Measurements from ENCODE around the gene ANXA3.
"Not testable (repeated sequence)": the region's sequence is repeated elsewhere in the genome, so short reads cannot be mapped to it uniquely, and the experiment has no call there.

The ANXA3 gene

GRCh38 chr4:78542373-78542772 is 9.2 kb upstream of the ANXA3 start:
- DNase-seq (ENCODE audit: extremely low read depth in 1 of 2, low read depth in 1 of 2), result no peak

GRCh38 chr4:78543424-78544125 is 8.0 kb upstream of the ANXA3 start:
- DNase-seq (ENCODE audit: extremely low read depth in 1 of 2, low read depth in 1 of 2), result no peak

DNA sequence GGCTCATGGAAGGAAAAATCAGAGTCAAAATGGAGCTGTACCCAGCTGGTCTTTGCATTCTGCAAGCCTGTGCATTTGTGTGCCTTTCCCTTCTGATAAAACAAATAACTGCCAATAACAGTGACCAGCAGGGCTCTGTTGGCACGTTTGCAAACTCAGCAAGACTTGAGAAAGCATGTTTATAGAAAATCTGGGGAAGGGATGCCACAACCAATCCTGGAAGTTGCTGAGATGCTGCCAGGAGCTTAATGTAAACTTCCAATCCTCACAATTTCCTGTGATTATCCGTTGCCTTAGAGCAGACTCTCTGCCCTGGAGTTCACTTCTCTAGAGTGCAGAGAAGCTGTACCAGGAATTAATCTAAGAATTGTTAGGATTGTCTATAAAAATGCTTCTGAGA is 6.9 kb upstream of the ANXA3 start:
- no peak for DNase-seq (ENCODE audit: extremely low read depth in 1 of 2, low read depth in 1 of 2)

GRCh38 chr4:78545275-78546246 is 6.0 kb upstream of the ANXA3 start:
- DNase-seq (ENCODE audit: extremely low read depth in 1 of 2, low read depth in 1 of 2), result no peak

GRCh38 chr4:78547899-78548298 is 3.7 kb upstream of the ANXA3 start:
- not testable (repeated sequence) for DNase-seq (ENCODE audit: extremely low read depth in 1 of 2, low read depth in 1 of 2)

DNA sequence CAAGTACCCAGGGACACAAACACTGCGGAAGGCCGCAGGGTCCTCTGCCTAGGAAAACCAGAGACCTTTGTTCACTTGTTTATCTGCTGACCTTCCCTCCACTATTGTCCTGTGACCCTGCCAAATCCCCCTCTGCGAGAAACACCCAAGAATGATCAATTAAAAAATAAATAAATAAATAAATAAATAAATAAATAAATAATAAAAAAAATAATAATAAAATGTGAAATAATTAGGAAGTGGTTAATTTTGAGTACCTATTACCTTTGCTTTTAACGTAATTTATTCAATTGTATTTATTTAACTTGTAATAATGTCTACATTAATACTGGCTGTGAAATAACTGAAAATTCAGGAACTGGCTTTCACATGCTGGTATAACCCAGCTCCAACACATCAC is 2.7 kb upstream of the ANXA3 start:
- not testable (repeated sequence) for DNase-seq (ENCODE audit: extremely low read depth in 1 of 2, low read depth in 1 of 2)

- no peak for DNase-seq (ENCODE audit: extremely low read depth in 1 of 2, low read depth in 1 of 2)
Observed at GRCh38 chr4:78552389-78553042, 946 bp downstream of the ANXA3 start.

DNA sequence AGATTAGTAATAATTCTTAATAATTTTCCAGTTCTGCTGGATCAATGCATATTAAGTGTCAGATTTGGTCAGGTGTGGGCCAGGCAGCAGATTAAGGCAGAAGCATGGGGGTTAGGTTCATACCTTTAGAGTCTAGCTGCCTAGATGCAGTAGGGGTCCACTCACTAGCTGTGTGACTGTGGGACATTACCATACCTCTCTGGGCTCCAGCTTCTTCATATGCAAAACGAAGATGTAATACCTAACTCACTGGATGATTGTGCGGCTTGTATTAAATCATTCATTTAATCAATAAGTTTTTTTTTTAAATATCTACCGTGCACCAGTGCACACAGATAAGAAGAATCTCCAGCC is 1.4 kb downstream of the ANXA3 start:
- no peak for DNase-seq (ENCODE audit: extremely low read depth in 1 of 2, low read depth in 1 of 2)

GRCh38 chr4:78553529-78554060 is 2.0 kb downstream of the ANXA3 start:
- DNase-seq (ENCODE audit: extremely low read depth in 1 of 2, low read depth in 1 of 2), result no peak

- DNase-seq (ENCODE audit: extremely low read depth in 1 of 2, low read depth in 1 of 2), result no peak
Observed at GRCh38 chr4:78556665-78557064, 5.1 kb downstream of the ANXA3 start.

- no peak for DNase-seq (ENCODE audit: extremely low read depth in 1 of 2, low read depth in 1 of 2)
Observed at GRCh38 chr4:78557841-78558240, 6.3 kb downstream of the ANXA3 start.

DNA sequence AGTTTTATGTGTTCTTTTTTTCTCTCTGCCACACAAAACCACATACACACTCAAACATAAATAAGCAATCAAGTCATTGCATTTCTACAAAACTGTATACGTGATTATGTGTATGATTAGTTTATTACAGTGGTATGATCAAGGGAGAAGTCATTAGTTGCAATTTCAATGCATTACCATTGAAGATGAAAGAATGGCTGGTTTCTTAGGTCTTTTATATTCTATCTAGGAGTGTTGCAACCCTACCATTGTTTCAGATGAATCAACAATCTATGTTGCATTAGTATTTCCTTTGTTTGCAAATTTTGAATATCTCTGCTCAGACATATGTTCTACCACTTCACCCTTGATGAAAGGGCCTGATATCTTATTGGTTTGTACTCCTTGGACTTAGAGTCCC is 6.8 kb downstream of the ANXA3 start:
- DNase-seq (ENCODE audit: extremely low read depth in 1 of 2, low read depth in 1 of 2), result no peak

GRCh38 chr4:78560296-78560963 is 8.9 kb downstream of the ANXA3 start:
- DNase-seq (ENCODE audit: extremely low read depth in 1 of 2, low read depth in 1 of 2), result no peak

DNA sequence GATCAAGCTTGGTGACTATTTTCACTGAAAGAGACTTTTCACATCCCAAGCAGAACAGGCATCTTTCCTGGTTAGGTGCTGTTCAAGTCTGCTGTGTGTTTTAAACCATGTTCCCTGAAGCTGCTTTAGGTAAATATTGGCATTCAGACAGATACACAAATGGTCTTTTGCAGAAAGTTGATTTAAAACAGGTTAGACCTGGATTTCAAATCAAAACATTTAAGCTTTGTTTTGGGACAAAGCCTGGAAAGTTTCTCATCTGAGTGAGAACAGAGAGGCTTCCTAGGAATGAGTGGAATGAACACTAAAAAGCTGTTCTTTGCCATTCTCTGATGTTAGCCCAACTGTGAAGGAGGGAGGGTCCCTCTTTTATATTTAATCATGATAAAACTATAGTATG is 10.1 kb downstream of the ANXA3 start:
- no peak for DNase-seq (ENCODE audit: extremely low read depth in 1 of 2, low read depth in 1 of 2)

- no peak for DNase-seq (ENCODE audit: extremely low read depth in 1 of 2, low read depth in 1 of 2)
Observed at GRCh38 chr4:78562687-78563086, 11.1 kb downstream of the ANXA3 start.

GRCh38 chr4:78565971-78566372 is 14.4 kb downstream of the ANXA3 start:
- no peak for DNase-seq (ENCODE audit: extremely low read depth in 1 of 2, low read depth in 1 of 2)

GRCh38 chr4:78566834-78567499 is 15.4 kb downstream of the ANXA3 start:
- no peak for DNase-seq (ENCODE audit: extremely low read depth in 1 of 2, low read depth in 1 of 2)

DNA sequence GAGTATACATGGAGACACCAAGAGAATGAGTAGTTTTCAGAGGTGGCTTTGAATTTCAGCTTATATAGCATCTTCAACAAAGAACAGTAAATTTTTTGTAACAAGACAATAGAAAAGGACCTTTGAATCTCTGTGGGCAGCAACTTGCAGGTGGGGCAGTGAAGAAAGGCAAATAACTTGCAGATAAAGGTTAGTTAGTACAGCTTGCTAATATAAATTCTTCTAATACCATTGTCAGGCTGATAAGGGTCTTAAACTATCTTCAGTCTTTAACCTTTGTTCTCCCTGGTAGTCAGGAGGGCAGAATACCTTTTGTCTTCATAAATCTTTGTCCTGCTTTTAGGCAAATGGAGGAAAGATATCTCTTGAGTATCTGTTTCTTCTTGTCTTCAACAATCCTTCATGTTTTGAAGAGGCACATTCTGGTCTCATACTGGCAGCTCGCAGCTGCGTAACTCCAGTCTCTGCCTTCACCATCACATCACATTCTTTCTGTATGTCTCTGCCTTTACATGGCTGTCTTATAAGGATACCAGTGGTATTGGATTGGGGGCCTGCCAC is 16.0 kb downstream of the ANXA3 start:
- no peak for DNase-seq (ENCODE audit: extremely low read depth in 1 of 2, low read depth in 1 of 2)

GRCh38 chr4:78568640-78569305 is 17.2 kb downstream of the ANXA3 start:
- no peak for DNase-seq (ENCODE audit: extremely low read depth in 1 of 2, low read depth in 1 of 2)
